SU-DHL-6 (cell line): ENCODE results near the gene MYOM1.
"Not testable (repeated sequence)": the region's sequence is repeated elsewhere in the genome, so short reads cannot be mapped to it uniquely, and the experiment has no call there.

ENCODE experiments used
- H2AFZ ChIP-seq: fragments of 200-600 bp; sonication (generic); 2 replicates; pipeline ENCODE4 v1.6.1; 2014; ENCODE audit warnings: low read depth, mild to moderate bottlenecking, moderate library complexity, mixed read lengths, antibody characterized with exemption, low read length; ENCODE audit not compliant: severe bottlenecking
- H3F3A ChIP-seq: fragments of 200-600 bp; shearing (Covaris generic); 2 replicates; pipeline ENCODE4 v1.6.0; 2016; ENCODE audit warnings: antibody characterized with exemption, mild to moderate bottlenecking; ENCODE audit not compliant: insufficient read depth
- H3K27ac ChIP-seq: fragments of 200-600 bp; sonication (generic); 2 replicates; pipeline ENCODE4 v1.5.1; 2016; ENCODE audit warnings: low read depth, mild to moderate bottlenecking, low read length, moderate library complexity, mixed read lengths
- H3K27me3 ChIP-seq: fragments of 200-600 bp; sonication (generic), shearing (Covaris generic); 2 replicates; pipeline ENCODE4 v1.6.0; 2014; ENCODE audit warnings: mild to moderate bottlenecking, low read length
- H3K36me3 ChIP-seq: fragments of 200-600 bp; sonication (generic); 2 replicates; pipeline ENCODE4 v1.6.1; 2014; ENCODE audit warnings: mild to moderate bottlenecking, low read length, mixed read lengths
- H3K4me2 ChIP-seq: fragments of 300-600, 200-600 bp; shearing (Covaris generic), sonication (generic); 2 replicates; pipeline ENCODE4 v1.6.0; 2014; ENCODE audit warnings: low read length, low read depth, mild to moderate bottlenecking; ENCODE audit not compliant: poor library complexity, severe bottlenecking
- H3K4me3 ChIP-seq: fragments of 200-600 bp; sonication (generic); 2 replicates; pipeline ENCODE4 v1.5.1; 2014; ENCODE audit warnings: antibody characterized with exemption, low read length, mild to moderate bottlenecking, mixed read lengths; ENCODE audit not compliant: insufficient read depth, poor library complexity, severe bottlenecking
- H3K79me2 ChIP-seq: fragments of 200-600 bp; sonication (generic); 2 replicates; pipeline ENCODE4 v1.6.1; 2014; ENCODE audit warnings: mild to moderate bottlenecking, low read length, moderate library complexity; ENCODE audit not compliant: insufficient read depth
- H3K9ac ChIP-seq: fragments of 200-600 bp; sonication (generic); 2 replicates; pipeline ENCODE4 v1.7.0; 2014; ENCODE audit warnings: mild to moderate bottlenecking, low read length
- H3K9me2 ChIP-seq: fragments of 200-600 bp; sonication (generic); replicated peaks from 2 replicates; pipeline ENCODE4 v1.6.1; 2014; ENCODE audit warnings: low read length; ENCODE audit not compliant: insufficient read depth
- H3K9me3 ChIP-seq: fragments of 200-600 bp; sonication (generic); 2 replicates; pipeline ENCODE4 v1.6.1; 2014; ENCODE audit warnings: low read length, mixed read lengths; ENCODE audit not compliant: insufficient read depth
- H4K20me1 ChIP-seq: fragments of 200-600 bp; sonication (generic); 2 replicates; pipeline ENCODE4 v1.6.1; 2014; ENCODE audit warnings: low read depth, mild to moderate bottlenecking, antibody characterized with exemption, low read length, moderate library complexity, mixed read lengths
- EZH2phosphoT487 ChIP-seq: fragments of 200-600 bp; sonication (generic), shearing (Covaris generic); conservative IDR thresholded peaks from 2 replicates; pipeline ENCODE4 v1.6.1; 2018; ENCODE audit warnings: mild to moderate bottlenecking, antibody characterized with exemption, low read length, moderate library complexity, mixed read lengths
- TF ChIP-seq, protein P1 (sequence below): fragments of 200-600 bp; sonication (generic); IDR thresholded peaks from one replicate; pipeline ENCODE4 v1.5.1; 2017; ENCODE audit warnings: antibody characterized with exemption, mild to moderate bottlenecking, low read length, moderate library complexity; ENCODE audit not compliant: insufficient read depth, poor library complexity, severe bottlenecking

Gene MYOM1

GRCh38 chr18:3074087-3074486 is 145.7 kb downstream of the MYOM1 start:
- Histone ChIP-seq H3K27ac (no peak overlapping the region), H2AFZ (no peak overlapping the region), H3K4me3 (no peak overlapping the region), H3K4me2 (no peak overlapping the region), H3K27me3 (no peaks in the 10 kb centered on the region), H4K20me1 (no peaks in the 10 kb centered on the region), H3K36me3 (no peaks in the 10 kb centered on the region), H3K9me2 (no peaks in the 10 kb centered on the region), H3K9ac (no peak overlapping the region), H3F3A (no peaks in the 10 kb centered on the region), H3K79me2 (no peaks in the 10 kb centered on the region), H3K9me3 (no peaks in the 10 kb centered on the region)
- no peak for TF ChIP-seq EZH2phosphoT487
- TF ChIP-seq, protein P1, sequence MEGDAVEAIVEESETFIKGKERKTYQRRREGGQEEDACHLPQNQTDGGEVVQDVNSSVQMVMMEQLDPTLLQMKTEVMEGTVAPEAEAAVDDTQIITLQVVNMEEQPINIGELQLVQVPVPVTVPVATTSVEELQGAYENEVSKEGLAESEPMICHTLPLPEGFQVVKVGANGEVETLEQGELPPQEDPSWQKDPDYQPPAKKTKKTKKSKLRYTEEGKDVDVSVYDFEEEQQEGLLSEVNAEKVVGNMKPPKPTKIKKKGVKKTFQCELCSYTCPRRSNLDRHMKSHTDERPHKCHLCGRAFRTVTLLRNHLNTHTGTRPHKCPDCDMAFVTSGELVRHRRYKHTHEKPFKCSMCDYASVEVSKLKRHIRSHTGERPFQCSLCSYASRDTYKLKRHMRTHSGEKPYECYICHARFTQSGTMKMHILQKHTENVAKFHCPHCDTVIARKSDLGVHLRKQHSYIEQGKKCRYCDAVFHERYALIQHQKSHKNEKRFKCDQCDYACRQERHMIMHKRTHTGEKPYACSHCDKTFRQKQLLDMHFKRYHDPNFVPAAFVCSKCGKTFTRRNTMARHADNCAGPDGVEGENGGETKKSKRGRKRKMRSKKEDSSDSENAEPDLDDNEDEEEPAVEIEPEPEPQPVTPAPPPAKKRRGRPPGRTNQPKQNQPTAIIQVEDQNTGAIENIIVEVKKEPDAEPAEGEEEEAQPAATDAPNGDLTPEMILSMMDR, result no peak

DNA sequence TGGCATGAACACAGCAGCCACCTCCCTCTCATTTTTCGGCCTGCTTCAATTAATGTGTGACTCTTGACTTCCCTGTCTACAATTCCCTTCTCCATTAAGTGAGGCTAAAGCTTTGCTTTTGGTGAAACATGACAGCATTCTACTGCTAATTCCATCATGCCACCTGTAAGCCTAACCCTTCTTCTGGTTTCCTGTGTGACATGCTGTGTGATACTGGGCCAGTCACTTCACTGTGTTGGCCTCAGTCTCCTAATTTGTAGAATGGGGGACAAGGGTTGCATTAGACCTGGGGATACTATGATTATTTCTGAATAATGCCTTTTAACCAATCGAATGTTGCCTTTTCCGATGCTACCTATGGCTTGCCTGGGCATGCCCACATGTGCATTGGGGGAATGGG is 146.4 kb downstream of the MYOM1 start:
- not testable (repeated sequence) for H3F3A ChIP-seq, H3K79me2 ChIP-seq, H4K20me1 ChIP-seq, H3K9me2 ChIP-seq, H3K27me3 ChIP-seq, H2AFZ ChIP-seq, H3K4me3 ChIP-seq, H3K27ac ChIP-seq, H3K4me2 ChIP-seq, H3K9me3 ChIP-seq, H3K36me3 ChIP-seq, H3K9ac ChIP-seq

DNA sequence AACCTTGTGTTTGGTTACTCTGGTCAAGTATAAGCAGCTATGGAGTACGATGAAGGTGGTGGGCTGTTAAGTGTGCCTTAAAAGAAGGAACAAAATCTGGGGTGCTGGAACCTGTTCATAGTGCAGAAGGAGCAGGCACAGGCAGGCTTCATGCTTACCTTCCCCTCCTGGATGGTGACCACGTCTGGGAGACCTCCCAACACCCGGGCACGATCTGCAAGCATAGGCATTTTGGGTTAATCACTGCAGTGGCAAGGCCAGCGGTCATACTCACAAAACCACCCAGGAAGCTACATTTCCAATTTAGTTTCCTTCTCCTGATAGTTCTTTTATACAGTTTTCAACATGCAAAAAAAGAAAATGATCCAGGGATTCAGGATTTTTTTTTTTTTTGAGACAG is 148.1 kb downstream of the MYOM1 start:
- Histone ChIP-seq H3K4me2 (no peak overlapping the region), H3F3A (no peaks in the 10 kb centered on the region), H3K27me3 (no peaks in the 10 kb centered on the region), H3K4me3 (no peak overlapping the region), H4K20me1 (no peaks in the 10 kb centered on the region), H3K9ac (no peak overlapping the region), H3K27ac (no peak overlapping the region), H3K9me2 (no peaks in the 10 kb centered on the region), H3K79me2 (no peaks in the 10 kb centered on the region), H3K9me3 (no peaks in the 10 kb centered on the region), H3K36me3 (no peaks in the 10 kb centered on the region), H2AFZ (no peak overlapping the region)
- TF ChIP-seq, protein P1, result no peak
- TF ChIP-seq EZH2phosphoT487, result no peak

- no peaks in the 10 kb centered on the region for H3K79me2 ChIP-seq
- H2AFZ ChIP-seq, result no peak overlapping the region
- no peaks in the 10 kb centered on the region for H3K9me2 ChIP-seq
- H3K36me3 ChIP-seq, result no peaks in the 10 kb centered on the region
- no peak overlapping the region for H3K27ac ChIP-seq
- H3F3A ChIP-seq, result no peaks in the 10 kb centered on the region
- H3K9me3 ChIP-seq, result no peaks in the 10 kb centered on the region
- no peak overlapping the region for H3K9ac ChIP-seq
- no peak overlapping the region for H3K4me3 ChIP-seq
- H3K4me2 ChIP-seq, result no peak overlapping the region
- TF ChIP-seq, protein P1, result no peak
- no peak for TF ChIP-seq EZH2phosphoT487
- no peaks in the 10 kb centered on the region for H3K27me3 ChIP-seq
- no peaks in the 10 kb centered on the region for H4K20me1 ChIP-seq
Observed at GRCh38 chr18:3069671-3070433, 149.9 kb downstream of the MYOM1 start.
